Non-pigmented ciliary epithelial cell (primary cell): ENCODE results near the gene OR6K2.
"Not testable (repeated sequence)": the region's sequence is repeated elsewhere in the genome, so short reads cannot be mapped to it uniquely, and the experiment has no call there.

Experiments
- DNase-seq: peaks from one replicate; pipeline ENCODE4 v3.0.0-alpha.2; 2010; ENCODE audit warnings: low read depth

OR6K2 gene

GRCh38 chr1:158700552-158700951, at the start of gene OR6K2:
OR6K2 (minus strand) TSS chr1:158700652; CDS start chr1:158700652, 0 bp downstream.
- no peak for DNase-seq

- no peak for DNase-seq
Observed at GRCh38 chr1:158735848-158736247, 35.4 kb upstream of the OR6K2 start.

- DNase-seq: no peak
Observed at GRCh38 chr1:158732524-158732923, 32.1 kb upstream of the OR6K2 start.

- no peak for DNase-seq
Observed at GRCh38 chr1:158731707-158732106, 31.3 kb upstream of the OR6K2 start.

- no peak for DNase-seq
Observed at GRCh38 chr1:158730453-158730852, 30.0 kb upstream of the OR6K2 start.

GRCh38 chr1:158728510-158729225, 28.2 kb upstream of the OR6K2 start:
- no peak for DNase-seq

- no peak for DNase-seq
Observed at GRCh38 chr1:158724442-158724841, 24.0 kb upstream of the OR6K2 start.

- DNase-seq: no peak
Observed at GRCh38 chr1:158720620-158721019, 20.2 kb upstream of the OR6K2 start, which contains the start of gene OR6K3. OR6K3 (minus strand) TSS chr1:158720720; CDS start chr1:158718115, 2,605 bp downstream.

- DNase-seq: no peak
Observed at GRCh38 chr1:158719664-158720063, 19.2 kb upstream of the OR6K2 start.

- DNase-seq: no peak
Observed at GRCh38 chr1:158717344-158717743, 16.9 kb upstream of the OR6K2 start.

GRCh38 chr1:158716335-158716734, 15.9 kb upstream of the OR6K2 start:
- no peak for DNase-seq

- no peak for DNase-seq
Observed at GRCh38 chr1:158714754-158715153, 14.3 kb upstream of the OR6K2 start.

GRCh38 chr1:158711098-158711497, 10.6 kb upstream of the OR6K2 start:
- no peak for DNase-seq

GRCh38 chr1:158706096-158706495, 5.6 kb upstream of the OR6K2 start:
- DNase-seq: no peak

- no peak for DNase-seq
Observed at GRCh38 chr1:158694596-158694995, 5.9 kb downstream of the OR6K2 start.

- no peak for DNase-seq
Observed at GRCh38 chr1:158692356-158692755, 8.1 kb downstream of the OR6K2 start.

GRCh38 chr1:158691907-158692306, 8.5 kb downstream of the OR6K2 start:
- no peak for DNase-seq

GRCh38 chr1:158691149-158691548, 9.3 kb downstream of the OR6K2 start:
- not testable (repeated sequence) for DNase-seq

- DNase-seq: no peak
Observed at GRCh38 chr1:158689875-158690274, 10.6 kb downstream of the OR6K2 start.

GRCh38 chr1:158689110-158689509, 11.3 kb downstream of the OR6K2 start:
- no peak for DNase-seq

- not testable (repeated sequence) for DNase-seq
Observed at GRCh38 chr1:158688343-158688742, 12.1 kb downstream of the OR6K2 start.

GRCh38 chr1:158687037-158687436, 13.4 kb downstream of the OR6K2 start:
- DNase-seq: no peak

- DNase-seq: no peak
Observed at GRCh38 chr1:158686111-158687009, 14.1 kb downstream of the OR6K2 start, which contains the start of gene SPTA1. SPTA1 (minus strand) TSS chr1:158686715; CDS start chr1:158686517, 198 bp downstream.
